PC-9 (cell line): Measurements from ENCODE around the gene MESP2. TPM values are rescaled to one million over a fixed set of nuclear protein-coding genes. Genes with fewer than 3 reads are reported as not detected.

Experiments
- BruUV-seq: library from RNA; stranded (reverse); fragments of 400-500 nt; replicated peaks from 2 replicates; lab custom pipeline; 2021; lab: Mats Ljungman, UMichigan
- CTCF ChIA-PET: fragments of 300-600 bp; sonication (Branson Sonifier 250); formaldehyde crosslinking; loops from one replicate; lab custom pipeline; 2022; ENCODE audit warnings: antibody characterized with exemption; lab: Charles Lee
- POLR2A ChIA-PET: fragments of 300-600 bp; sonication (Branson Sonifier 250); formaldehyde crosslinking; loops from one replicate; lab custom pipeline; 2022; ENCODE audit warnings: antibody characterized with exemption; ENCODE audit not compliant: unreplicated experiment; lab: Charles Lee
- DNase-seq, 2 experiments: peaks; one replicate each; pipeline versions ENCODE4 v3.0.0 to v3.0.0-alpha.2; 2015 to 2022; ENCODE audit warnings: mixed read lengths in 1 of 2
- H2AFZ ChIP-seq: fragments of 200-600 bp; sonication (generic); 2 replicates; pipeline ENCODE4 v1.8.1; 2017; ENCODE audit warnings: antibody characterized with exemption
- H3F3A ChIP-seq: fragments of 200-600 bp; sonication (generic); 2 replicates; pipeline ENCODE4 v1.8.1; 2017; ENCODE audit warnings: antibody characterized with exemption, mild to moderate bottlenecking, low read depth; ENCODE audit not compliant: insufficient read depth
- H3K27ac ChIP-seq: fragments of 200-600 bp; sonication (generic); 2 replicates; pipeline ENCODE4 v1.6.1; 2016; ENCODE audit warnings: mixed run types
- H3K27me3 ChIP-seq: fragments of 200-600 bp; sonication (generic); 2 replicates; pipeline ENCODE4 v1.6.1; 2016; ENCODE audit warnings: low read depth, mixed run types; ENCODE audit not compliant: insufficient read depth
- H3K36me3 ChIP-seq: fragments of 200-600 bp; sonication (generic); 2 replicates; pipeline ENCODE4 v1.6.1; 2016; ENCODE audit warnings: low read depth, mixed run types
- H3K4me1 ChIP-seq: fragments of 200-600 bp; sonication (generic); replicated peaks from 2 replicates; pipeline ENCODE4 v1.6.1; 2016; ENCODE audit warnings: mixed run types; ENCODE audit not compliant: insufficient read depth
- H3K4me2 ChIP-seq: fragments of 200-600 bp; sonication (generic); 2 replicates; pipeline ENCODE4 v1.6.1; 2017; ENCODE audit warnings: mixed run types
- H3K4me3 ChIP-seq: fragments of 200-600 bp; sonication (generic); 2 replicates; pipeline ENCODE4 v1.6.1; 2016; ENCODE audit warnings: mixed run types
- H3K79me2 ChIP-seq: fragments of 200-600 bp; sonication (generic); 2 replicates; pipeline ENCODE4 v1.6.1; 2017; ENCODE audit warnings: low read depth, mixed run types
- H3K9me2 ChIP-seq: fragments of 200-600 bp; sonication (generic); 2 replicates; pipeline ENCODE4 v1.8.1; 2017; ENCODE audit warnings: mild to moderate bottlenecking; ENCODE audit not compliant: insufficient read depth
- H3K9me3 ChIP-seq: fragments of 200-600 bp; sonication (generic); 2 replicates; pipeline ENCODE4 v1.8.1; 2016; ENCODE audit warnings: low read depth; ENCODE audit not compliant: insufficient read depth
- H4K20me1 ChIP-seq: fragments of 200-600 bp; sonication (generic); 2 replicates; pipeline ENCODE4 v1.8.1; 2017; ENCODE audit not compliant: insufficient read depth
- EZH2 ChIP-seq: fragments of 200-600 bp; sonication (generic); IDR thresholded peaks from 2 replicates; pipeline ENCODE4 v1.8.0; 2017; ENCODE audit warnings: antibody characterized with exemption, low read depth
- intact Hi-C: fragments of 100-400 bp; cut with micrococcal nuclease; formaldehyde crosslinking; loops from one replicate; pipeline ENCODE4 v1.10.0; 2022; ENCODE audit not compliant: unreplicated experiment
- total RNA-seq: library from RNA; stranded (reverse); gene quantifications from 2 replicates; pipeline ENCODE4 v1.2.3, GENCODE V29; 2021
- TF ChIP-seq, protein P1 (sequence below): fragments of 200-600 bp; sonication (generic); conservative IDR thresholded peaks from 2 replicates; pipeline ENCODE4 v1.6.1; 2017; ENCODE audit warnings: mixed run types, antibody characterized with exemption, mild to moderate bottlenecking, moderate library complexity

MESP2 gene
- total RNA-seq, 1 experiment from 2014 or later: 1.3 TPM

DNA sequence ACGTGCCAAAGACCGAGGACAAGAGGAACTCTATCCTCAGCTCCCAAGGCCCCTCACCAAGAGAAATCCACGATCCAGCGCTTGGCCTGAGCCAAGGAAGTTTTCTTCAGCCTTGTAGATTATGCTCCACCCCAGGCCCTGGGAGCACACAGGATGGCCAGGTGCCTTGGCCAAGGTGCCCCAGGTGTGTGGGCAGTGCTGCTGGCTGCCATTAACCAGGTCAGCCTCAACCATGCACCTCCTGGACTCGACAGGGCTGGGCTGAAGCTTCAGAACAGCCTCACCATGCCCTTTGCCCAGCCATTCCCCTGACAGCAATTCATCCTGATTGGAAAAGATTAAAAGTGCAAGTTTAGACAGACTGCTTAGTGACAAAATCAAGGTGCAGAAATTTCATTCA is 14.2 kb upstream of the MESP2 start:
- no peak for TF ChIP-seq EZH2
- TF ChIP-seq, protein P1, sequence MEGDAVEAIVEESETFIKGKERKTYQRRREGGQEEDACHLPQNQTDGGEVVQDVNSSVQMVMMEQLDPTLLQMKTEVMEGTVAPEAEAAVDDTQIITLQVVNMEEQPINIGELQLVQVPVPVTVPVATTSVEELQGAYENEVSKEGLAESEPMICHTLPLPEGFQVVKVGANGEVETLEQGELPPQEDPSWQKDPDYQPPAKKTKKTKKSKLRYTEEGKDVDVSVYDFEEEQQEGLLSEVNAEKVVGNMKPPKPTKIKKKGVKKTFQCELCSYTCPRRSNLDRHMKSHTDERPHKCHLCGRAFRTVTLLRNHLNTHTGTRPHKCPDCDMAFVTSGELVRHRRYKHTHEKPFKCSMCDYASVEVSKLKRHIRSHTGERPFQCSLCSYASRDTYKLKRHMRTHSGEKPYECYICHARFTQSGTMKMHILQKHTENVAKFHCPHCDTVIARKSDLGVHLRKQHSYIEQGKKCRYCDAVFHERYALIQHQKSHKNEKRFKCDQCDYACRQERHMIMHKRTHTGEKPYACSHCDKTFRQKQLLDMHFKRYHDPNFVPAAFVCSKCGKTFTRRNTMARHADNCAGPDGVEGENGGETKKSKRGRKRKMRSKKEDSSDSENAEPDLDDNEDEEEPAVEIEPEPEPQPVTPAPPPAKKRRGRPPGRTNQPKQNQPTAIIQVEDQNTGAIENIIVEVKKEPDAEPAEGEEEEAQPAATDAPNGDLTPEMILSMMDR: no peak
- Histone ChIP-seq H3K9me3 (no peaks in the 10 kb centered on the region), H3K36me3 (no peaks in the 10 kb centered on the region), H3K4me2 (peak overlapping the region; percentile 54), H4K20me1 (no peaks in the 10 kb centered on the region), H3K9me2 (peaks cover 4% of the 10 kb centered on the region; the same call in 1 of the 2 replicates), H3K27me3 (no peaks in the 10 kb centered on the region), H3K4me1 (peaks cover 63% of the 10 kb centered on the region), H3K27ac (peak overlapping the region; percentile 98), H3K4me3 (no peak overlapping the region; the same call in 1 of the 2 replicates), H3K79me2 (no peaks in the 10 kb centered on the region), H2AFZ (no peak overlapping the region), H3F3A (peaks cover 42% of the 10 kb centered on the region)
- BruUV-seq: TSS peak; percentile 86
- intact Hi-C loops: loop anchor here (1.0 to 5.0 kb wide), 9 partner anchors 19 to 126 kb away; no protein-coding TSS in a partner anchor
- POLR2A ChIA-PET: interaction anchor here (0.6 to 1.4 kb wide), 4 partner anchors 74 to 341 kb away, joined by 3 to 10 read pairs (median 6); partner anchors contain the start of genes AP3S2 and TICRR
- DNase-seq: peak in 1 of 2 experiments; percentile 41
- CTCF ChIA-PET: interaction anchor here (0.7 to 2.5 kb wide), 6 partner anchors 19 to 114 kb away, joined by 3 to 45 read pairs (median 8); no protein-coding TSS in a partner anchor

DNA sequence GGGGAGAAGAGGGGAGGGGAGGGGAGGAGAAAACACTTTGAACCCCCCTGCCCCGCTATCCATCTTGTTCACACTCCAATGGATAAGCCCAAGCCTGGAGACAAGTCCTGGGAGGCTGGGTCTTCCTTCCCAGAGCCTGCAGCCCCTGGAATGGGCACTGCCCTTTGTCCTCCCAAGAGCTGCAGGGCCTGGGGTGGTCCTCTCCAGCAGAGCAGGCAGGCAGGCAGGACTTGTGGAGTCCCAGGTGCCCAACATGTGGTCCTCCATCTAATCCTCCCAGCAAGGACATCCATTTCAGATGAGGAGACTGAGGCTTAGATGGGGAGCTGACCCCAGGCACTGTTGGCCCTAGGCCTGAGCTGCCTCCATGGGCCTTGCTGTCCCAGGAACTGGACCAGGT is 10.4 kb upstream of the MESP2 start:
- POLR2A ChIA-PET: no interaction called here
- intact Hi-C loops: no loop called here
- peaks cover 34% of the 10 kb centered on the region for H3F3A ChIP-seq
- H3K36me3 ChIP-seq: no peaks in the 10 kb centered on the region
- TF ChIP-seq, protein P1: no peak
- no peak for TF ChIP-seq EZH2
- H3K4me3 ChIP-seq: no peak overlapping the region
- H3K4me1 ChIP-seq: peaks cover 81% of the 10 kb centered on the region
- H2AFZ ChIP-seq: no peak overlapping the region
- no peak for DNase-seq
- no TSS peak for BruUV-seq
- H3K9me2 ChIP-seq: peaks cover 4% of the 10 kb centered on the region; the same call in 1 of the 2 replicates
- H4K20me1 ChIP-seq: no peaks in the 10 kb centered on the region
- peak overlapping the region; percentile 86; the same call in 1 of the 2 replicates for H3K27ac ChIP-seq
- peak overlapping the region; percentile 42 for H3K4me2 ChIP-seq
- H3K27me3 ChIP-seq: no peaks in the 10 kb centered on the region
- CTCF ChIA-PET: interaction anchor here (0.6 kb wide), 1 partner anchor 606 kb away, joined by 3 read pairs; no protein-coding TSS in a partner anchor
- H3K79me2 ChIP-seq: no peaks in the 10 kb centered on the region
- H3K9me3 ChIP-seq: no peaks in the 10 kb centered on the region

DNA sequence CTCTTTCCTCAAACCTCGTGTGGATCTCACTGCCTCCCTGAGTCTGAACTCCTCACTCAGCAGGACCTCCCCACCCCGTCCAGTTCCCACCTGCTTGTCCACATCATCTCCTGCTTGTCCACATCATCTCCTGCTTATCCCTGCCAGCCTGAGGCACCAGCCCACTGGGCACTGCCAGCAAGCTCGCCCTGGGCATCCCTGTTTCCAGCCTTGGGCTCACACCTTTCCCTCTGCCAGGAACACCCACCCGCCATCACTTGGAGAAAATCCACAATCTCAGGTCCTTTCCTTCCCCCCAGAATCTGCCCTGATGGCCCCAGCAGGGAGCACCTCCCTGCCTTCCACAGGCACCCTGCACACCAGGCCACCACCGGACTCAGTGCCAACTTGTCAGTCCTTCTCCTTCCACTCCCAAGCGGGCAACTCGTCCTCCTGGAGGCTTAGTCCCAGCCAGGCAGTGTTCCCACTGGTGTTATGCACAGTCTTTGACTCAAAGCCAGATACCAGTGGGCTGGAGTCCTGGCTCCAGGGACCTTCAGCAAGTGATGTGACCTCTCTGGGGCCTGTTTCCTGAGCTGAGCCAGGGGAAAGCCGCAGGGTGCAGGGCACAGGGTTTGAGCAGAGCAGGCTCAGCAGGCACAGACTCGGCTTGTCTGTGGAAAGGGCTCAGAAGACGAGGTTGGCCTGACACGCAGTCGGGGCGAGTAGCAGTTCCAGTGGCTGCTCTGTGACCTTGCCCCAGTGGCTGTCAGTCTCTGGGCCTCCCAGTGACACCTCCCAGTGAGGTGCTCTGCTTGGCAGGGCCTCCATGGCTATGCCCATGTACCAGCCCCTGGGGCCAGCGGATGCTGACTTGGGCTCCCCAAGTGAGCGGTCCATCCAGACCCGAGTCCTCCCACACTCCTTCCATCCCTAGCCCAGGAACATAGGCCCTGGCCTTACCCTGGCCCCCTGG is 9.5 kb upstream of the MESP2 start:
- no TSS peak for BruUV-seq
- CTCF ChIA-PET: interaction anchor here (0.6 to 1.4 kb wide), 3 partner anchors 45 to 605 kb away, joined by 3 to 6 read pairs (median 3); no protein-coding TSS in a partner anchor
- TF ChIP-seq, protein P1: no peak
- no peak for TF ChIP-seq EZH2
- intact Hi-C loops: no loop called here
- H4K20me1 ChIP-seq: no peaks in the 10 kb centered on the region
- H3K79me2 ChIP-seq: no peaks in the 10 kb centered on the region
- peaks cover 77% of the 10 kb centered on the region for H3K4me1 ChIP-seq
- H3K27me3 ChIP-seq: no peaks in the 10 kb centered on the region
- no peak for DNase-seq
- peaks cover 4% of the 10 kb centered on the region; the same call in 1 of the 2 replicates for H3K9me2 ChIP-seq
- POLR2A ChIA-PET: interaction anchor here (0.5 to 0.6 kb wide), 2 partner anchors 16 to 90 kb away, joined by 9 to 14 read pairs; no protein-coding TSS in a partner anchor
- no peaks in the 10 kb centered on the region for H3K9me3 ChIP-seq
- H3K4me2 ChIP-seq: peak overlapping the region; percentile 42
- H3K36me3 ChIP-seq: no peaks in the 10 kb centered on the region
- peak overlapping the region; percentile 86 for H3K27ac ChIP-seq
- H3F3A ChIP-seq: peaks cover 28% of the 10 kb centered on the region
- no peak overlapping the region for H3K4me3 ChIP-seq
- H2AFZ ChIP-seq: no peak overlapping the region
